Ovary (tissue), 9 donors: Measurements from ENCODE around the gene CABCOCO1. TPM values are rescaled to one million over a fixed set of nuclear protein-coding genes. Genes with fewer than 3 reads are reported as not detected.
"Not testable (repeated sequence)": the region's sequence is repeated elsewhere in the genome, so short reads cannot be mapped to it uniquely, and the experiment has no call there.

Source experiments
- DNase-seq, 5 donors: peaks; one replicate each; pipeline ENCODE4 v3.0.0-alpha.2; 2019 to 2020
- H3K27ac ChIP-seq, 2 donors: fragments of 200-600 bp; one replicate each; pipeline versions ENCODE4 v1.5.1 to v1.8.0; 2019 to 2022
- H3K27me3 ChIP-seq: fragments of 200-600 bp; one replicate; pipeline ENCODE4 v1.8.0; 2022
- H3K36me3 ChIP-seq: fragments of 200-600 bp; sonication (generic); one replicate; pipeline ENCODE4 v1.5.1; 2019
- H3K4me1 ChIP-seq: one replicate; pipeline ENCODE4 v1.8.1; 2013; ENCODE audit warnings: mild to moderate bottlenecking, moderate library complexity; ENCODE audit not compliant: insufficient read depth
- H3K4me3 ChIP-seq: fragments of 200-600 bp; sonication (generic); one replicate; pipeline ENCODE4 v1.5.1; 2017
- H3K9me3 ChIP-seq, 2 donors: fragments of 200-600 bp in 1 of 2; sonication (generic) in 1 of 2; one replicate each; pipeline versions ENCODE4 v1.5.1 to v1.8.1; 2013 to 2019; ENCODE audit warnings: mild to moderate bottlenecking in 1 of 2, moderate library complexity in 1 of 2
- CTCF ChIP-seq, 3 donors: fragments of 450-650 bp in 2 of 3; fragments of 200-600 bp in 1 of 3; IDR thresholded peaks; one replicate each; pipeline versions ENCODE4 v1.5.1 to v1.8.0; 2016 to 2022; ENCODE audit warnings: antibody characterized with exemption in 3 of 3, mild to moderate bottlenecking in 1 of 3
- EP300 ChIP-seq: sonication (generic); formaldehyde crosslinking; IDR thresholded peaks from one replicate; pipeline ENCODE4 v1.6.1; 2017; ENCODE audit warnings: antibody characterized with exemption
- POLR2A ChIP-seq: fragments of 450-650 bp; IDR thresholded peaks from one replicate; pipeline ENCODE4 v1.6.1; 2017; ENCODE audit warnings: antibody characterized with exemption, mild to moderate bottlenecking, moderate library complexity
- WGBS, 3 donors: extraction: QIAGEN DNeasy Blood & Tissue Kit in 1 of 3; methylation state at CpG; one replicate each; pipeline versions ENCODE4 v1.1.5 to v1.1.7; 2013 to 2017; 5-methylcytosine and 5-hydroxymethylcytosine counted together
- intact Hi-C, 4 donors: fragments of 100-400 bp; cut with DNase I; formaldehyde crosslinking; loops; one replicate each; pipeline versions ENCODE4 v1.11.0 to v1.15.1; 2022 to 2023
- polyA plus RNA-seq, 2 donors: library from polyadenylated mRNA; stranded (reverse); fragments of 200-250 nt in 1 of 2; fragments of 350-450 nt in 1 of 2; fragmentation: Illumina TruSeq in 1 of 2; extraction: RNeasy Lipid Tissue Mini Kit (QIAGEN cat#74804) in 1 of 2; gene quantifications; one replicate each; pipeline ENCODE4 v1.2.3, GENCODE V29; 2013 to 2014
- total RNA-seq, 7 donors: library from RNA; depleted of rRNA in 2 of 7; stranded (reverse); fragments of >200 nt in 2 of 7; fragmentation: NEBNext Ultra II Directional in 3 of 7; extraction: Animal tissue kit (Norgen Biotek cat#: 25700) in 3 of 7; gene quantifications; one replicate each; pipeline versions ENCODE4 v1.1.0 to v1.2.4, GENCODE V29; 2016 to 2023
- donor health status: DM: no; HTN: no; CAD: no; lungs with moderate emphysema.
- donor health status: DM: no; HTN: no; CAD: no.
- donor health status: Bipolar disorder and iron deficiency.
- donor health status: DM: yes; HTN: yes; CAD: no.
- donor health status: DM: no; HTN: no; CAD: no.
- donor health status: DM: yes; HTN: yes; CAD: no.

The CABCOCO1 gene
- total and polyA plus RNA-seq, 9 donors: 0.15 to 10.1 (median 0.55) TPM

- H3K36me3 ChIP-seq: no peaks in the 10 kb centered on the region
- intact Hi-C loops: no loop called here
- TF ChIP-seq POLR2A: no peak
- no peak for TF ChIP-seq EP300
- no peak for TF ChIP-seq CTCF (IDR thresholded peaks at IDR 0.05)
- DNase-seq: no peak
- H3K9me3 ChIP-seq: no peaks in the 10 kb centered on the region
- 94 to 96% (median 95%) methylated on average over 11 of the region's 11 CpGs for WGBS, 3 donors
- H3K4me3 ChIP-seq: no peak overlapping the region
- no peaks in the 10 kb centered on the region for H3K27me3 ChIP-seq
- H3K4me1 ChIP-seq: no peaks in the 10 kb centered on the region
- H3K27ac ChIP-seq: no peak overlapping the region
Observed at GRCh38 chr10:61688551-61689308, 26.0 kb downstream of the CABCOCO1 start.

GRCh38 chr10:61691667-61692066, 28.9 kb downstream of the CABCOCO1 start:
- intact Hi-C loops, H3K27ac ChIP-seq, H3K4me3 ChIP-seq, H3K9me3 ChIP-seq, H3K27me3 ChIP-seq, DNase-seq, H3K4me1 ChIP-seq, H3K36me3 ChIP-seq: not testable (repeated sequence)
- WGBS, 3 donors: 95 to 100% (median 100%) methylated on average over 2 of the region's 2 CpGs

GRCh38 chr10:61692447-61693010, 29.8 kb downstream of the CABCOCO1 start:
- no peak for DNase-seq
- intact Hi-C loops: no loop called here
- 94 to 97% (median 96%) methylated on average over 3 of the region's 3 CpGs for WGBS, 3 donors
- TF ChIP-seq EP300: no peak
- TF ChIP-seq POLR2A: no peak
- no peaks in the 10 kb centered on the region for H3K27me3 ChIP-seq
- H3K36me3 ChIP-seq: no peaks in the 10 kb centered on the region
- H3K4me3 ChIP-seq: no peak overlapping the region
- H3K4me1 ChIP-seq: no peaks in the 10 kb centered on the region
- H3K9me3 ChIP-seq: no peaks in the 10 kb centered on the region
- H3K27ac ChIP-seq: no peak overlapping the region

- Histone ChIP-seq H3K27me3 (no peaks in the 10 kb centered on the region), H3K36me3 (no peaks in the 10 kb centered on the region), H3K4me3 (no peak overlapping the region), H3K4me1 (no peaks in the 10 kb centered on the region), H3K27ac (no peak overlapping the region), H3K9me3 (no peaks in the 10 kb centered on the region)
- no peak for DNase-seq
- WGBS, 3 donors: 91 to 94% (median 92%) methylated on average over 4 of the region's 4 CpGs
- intact Hi-C loops: no loop called here
- TF ChIP-seq POLR2A (no peak), EP300 (no peak), CTCF (IDR thresholded peaks at IDR 0.05) (no peak)
Observed at GRCh38 chr10:61698968-61699655, 36.4 kb downstream of the CABCOCO1 start.

GRCh38 chr10:61701055-61701705, 38.5 kb downstream of the CABCOCO1 start:
- TF ChIP-seq CTCF (IDR thresholded peaks at IDR 0.05): no peak
- no peak for TF ChIP-seq POLR2A
- TF ChIP-seq EP300: no peak
- WGBS, 3 donors: 4 to 13% (median 11%) methylated on average over 2 of the region's 2 CpGs
- intact Hi-C loops: no loop called here
- Histone ChIP-seq H3K27me3 (no peaks in the 10 kb centered on the region), H3K27ac (no peak overlapping the region), H3K9me3 (no peaks in the 10 kb centered on the region), H3K4me3 (no peak overlapping the region), H3K36me3 (no peaks in the 10 kb centered on the region), H3K4me1 (no peaks in the 10 kb centered on the region)
- DNase-seq: no peak
